Vagina (tissue), 2 donors: ENCODE measurements around the gene SVBP.

Experiments used
- POLR2A ChIP-seq, 2 donors: fragments of 450-650 bp; IDR thresholded peaks; one replicate each; pipeline ENCODE4 v1.6.1; 2017; ENCODE audit warnings: antibody characterized with exemption in 2 of 2, mild to moderate bottlenecking in 2 of 2, moderate library complexity in 2 of 2
- TF ChIP-seq, protein P1 (sequence below), 3 experiments: fragments of 450-650 bp in 2 of 3; fragments of 200-600 bp in 1 of 3; sonication (generic) in 1 of 3; IDR thresholded peaks; one replicate each; pipeline ENCODE4 v1.5.1; 2017 to 2019; ENCODE audit warnings: antibody characterized with exemption in 3 of 3, mild to moderate bottlenecking in 2 of 3, moderate library complexity in 2 of 3

DNA sequence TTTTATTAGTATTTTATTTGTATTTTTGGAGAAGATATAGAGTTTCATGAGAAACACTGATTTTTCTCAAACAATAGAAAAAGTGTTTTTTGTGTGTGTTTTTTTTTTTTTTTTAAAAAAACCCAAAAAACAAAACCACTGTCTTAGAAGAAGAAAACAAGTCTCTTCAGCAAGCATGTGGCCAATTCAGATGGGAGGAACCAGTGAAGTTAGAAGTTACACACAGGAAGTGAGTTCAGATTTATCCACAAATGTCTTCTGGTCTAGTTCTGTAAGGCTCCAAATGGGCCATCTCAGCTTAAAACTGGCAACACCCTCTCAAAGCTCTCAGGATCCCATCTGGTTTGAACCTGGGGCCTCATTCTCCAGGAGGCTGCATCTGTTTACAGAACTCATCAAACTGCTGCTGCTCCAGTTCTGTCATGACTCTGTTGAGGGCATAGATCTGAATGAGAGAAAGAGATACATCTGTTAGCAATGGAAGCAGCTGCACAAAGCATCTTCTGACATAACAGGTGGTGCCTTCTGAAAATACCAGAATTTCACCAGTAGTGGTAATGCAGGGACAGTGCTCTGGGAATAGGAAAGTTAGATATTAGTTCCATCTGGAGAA lies 10.0 kb downstream of the SVBP start:
- TF ChIP-seq, protein P1, sequence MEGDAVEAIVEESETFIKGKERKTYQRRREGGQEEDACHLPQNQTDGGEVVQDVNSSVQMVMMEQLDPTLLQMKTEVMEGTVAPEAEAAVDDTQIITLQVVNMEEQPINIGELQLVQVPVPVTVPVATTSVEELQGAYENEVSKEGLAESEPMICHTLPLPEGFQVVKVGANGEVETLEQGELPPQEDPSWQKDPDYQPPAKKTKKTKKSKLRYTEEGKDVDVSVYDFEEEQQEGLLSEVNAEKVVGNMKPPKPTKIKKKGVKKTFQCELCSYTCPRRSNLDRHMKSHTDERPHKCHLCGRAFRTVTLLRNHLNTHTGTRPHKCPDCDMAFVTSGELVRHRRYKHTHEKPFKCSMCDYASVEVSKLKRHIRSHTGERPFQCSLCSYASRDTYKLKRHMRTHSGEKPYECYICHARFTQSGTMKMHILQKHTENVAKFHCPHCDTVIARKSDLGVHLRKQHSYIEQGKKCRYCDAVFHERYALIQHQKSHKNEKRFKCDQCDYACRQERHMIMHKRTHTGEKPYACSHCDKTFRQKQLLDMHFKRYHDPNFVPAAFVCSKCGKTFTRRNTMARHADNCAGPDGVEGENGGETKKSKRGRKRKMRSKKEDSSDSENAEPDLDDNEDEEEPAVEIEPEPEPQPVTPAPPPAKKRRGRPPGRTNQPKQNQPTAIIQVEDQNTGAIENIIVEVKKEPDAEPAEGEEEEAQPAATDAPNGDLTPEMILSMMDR (IDR thresholded peaks at IDR 0.05): no peak
- TF ChIP-seq POLR2A (IDR thresholded peaks at IDR 0.05): no peak
